Lower leg skin (tissue), 4 donors: ENCODE data around the gene EHD2. TPM values are rescaled to one million over a fixed set of nuclear protein-coding genes. Genes with fewer than 3 reads are reported as not detected.

ENCODE experiments used
- DNase-seq, 2 donors: peaks; one replicate each; pipeline ENCODE4 v3.0.0-alpha.2; 2019; ENCODE audit warnings: low spot score in 2 of 2
- H3K4me3 ChIP-seq: fragments of 200-600 bp; sonication (generic); 2 replicates; pipeline ENCODE4 v1.5.1; 2017; ENCODE audit warnings: mild to moderate bottlenecking, low read depth; ENCODE audit not compliant: poor library complexity, severe bottlenecking
- CTCF ChIP-seq, 3 donors: fragments of 450-650 bp; IDR thresholded peaks; one replicate each; pipeline ENCODE4 v1.5.1; 2016; ENCODE audit warnings: antibody characterized with exemption in 3 of 3, mild to moderate bottlenecking in 3 of 3, moderate library complexity in 2 of 3
- POLR2A ChIP-seq, 2 donors: fragments of 450-650 bp; IDR thresholded peaks; one replicate each; pipeline ENCODE4 v1.6.1; 2016 to 2017; ENCODE audit warnings: antibody characterized with exemption in 2 of 2, mild to moderate bottlenecking in 1 of 2, moderate library complexity in 1 of 2
- WGBS, 2 donors: methylation state at CpG; one replicate each; pipeline ENCODE4 v1.1.5; 2018; 5-methylcytosine and 5-hydroxymethylcytosine counted together
- intact Hi-C: fragments of 100-400 bp; cut with DNase I; formaldehyde crosslinking; loops from one replicate; pipeline ENCODE4 v1.15.0; 2023; ENCODE audit warnings: low total_unique reads
- total RNA-seq, 4 donors: library from RNA; depleted of rRNA; stranded (reverse); fragments of >200 nt; gene quantifications; one replicate each; pipeline ENCODE4 v1.1.0, GENCODE V29; 2016

The EHD2 gene
- total RNA-seq, 4 donors from 2014 or later, result 49.4 to 89.4 (median 66.0) TPM

GRCh38 chr19:47757617-47758442 lies 44.6 kb downstream of the EHD2 start:
- intact Hi-C loops, result no loop called here
- WGBS, 2 donors, result 78 to 80% methylated on average over 14 of the region's 14 CpGs
- no peak overlapping the region for H3K4me3 ChIP-seq
- DNase-seq, result no peak
- TF ChIP-seq POLR2A (IDR thresholded peaks at IDR 0.05) (no peak), CTCF (IDR thresholded peaks at IDR 0.05) (no peak)

DNA sequence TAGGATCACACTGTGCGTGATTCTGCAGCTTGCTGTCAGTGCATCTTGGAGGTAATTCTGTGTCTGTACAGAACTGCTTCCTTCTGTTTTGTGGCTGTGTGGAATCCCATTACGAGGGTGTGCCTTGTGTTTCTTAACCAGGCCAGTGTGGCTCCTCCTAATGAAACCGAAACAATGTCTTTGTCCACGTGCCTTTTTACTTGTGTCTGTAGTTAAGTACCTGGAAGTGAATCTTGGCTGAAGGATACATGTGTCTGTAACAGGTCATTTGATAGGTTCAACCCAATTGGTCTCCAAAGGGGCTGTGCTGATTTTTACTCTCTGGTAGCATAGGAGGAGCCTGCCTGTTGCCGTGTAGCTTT lies 45.2 kb downstream of the EHD2 start:
- intact Hi-C loops, result no loop called here
- no peak for DNase-seq
- WGBS, 2 donors, result 86 to 89% methylated on average over 5 of the region's 5 CpGs
- no peak overlapping the region for H3K4me3 ChIP-seq
- TF ChIP-seq CTCF (IDR thresholded peaks at IDR 0.05) (no peak), POLR2A (IDR thresholded peaks at IDR 0.05) (no peak)

DNA sequence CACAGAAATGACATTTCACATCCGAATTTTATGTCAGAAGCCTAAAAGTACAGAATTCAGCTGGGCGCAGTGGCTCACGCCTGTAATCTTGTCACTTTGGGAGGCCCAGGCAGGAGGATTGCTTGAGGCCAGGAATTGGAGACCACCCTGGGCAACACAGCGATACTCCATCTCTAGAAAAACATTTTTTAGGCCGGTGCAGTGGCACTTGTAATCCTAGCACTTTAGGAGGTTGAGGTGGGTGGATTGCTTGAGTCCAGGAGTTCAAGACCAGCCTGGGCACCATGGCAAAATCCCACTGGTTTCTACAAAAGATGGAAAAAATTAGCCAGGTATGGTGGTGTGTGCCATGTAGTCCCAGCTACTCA lies 47.4 kb downstream of the EHD2 start:
- intact Hi-C loops, result no loop called here
- DNase-seq, result no peak
- H3K4me3 ChIP-seq, result no peak overlapping the region
- WGBS, 2 donors, result 89 to 94% methylated on average over 5 of the region's 5 CpGs
- TF ChIP-seq POLR2A (IDR thresholded peaks at IDR 0.05) (no peak), CTCF (IDR thresholded peaks at IDR 0.05) (no peak)

DNA sequence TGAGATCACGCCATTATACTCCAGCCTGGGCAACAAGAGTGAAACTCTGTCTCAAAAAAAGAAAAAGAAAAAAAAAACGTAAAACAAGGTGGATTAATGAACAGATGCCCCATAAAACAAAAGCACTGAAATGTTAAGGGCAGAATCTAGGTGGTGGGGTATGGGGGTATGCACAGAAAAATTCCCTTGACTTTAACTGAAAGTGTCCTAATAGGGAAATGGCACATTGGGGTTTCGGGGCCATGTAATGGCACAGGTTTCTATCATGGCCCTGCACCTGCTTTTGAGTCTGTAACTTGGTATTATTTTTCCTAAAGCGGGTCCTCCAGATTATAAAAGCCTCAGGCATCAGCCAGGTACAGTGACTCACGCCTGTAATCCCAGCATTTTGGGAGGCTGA lies 48.3 kb downstream of the EHD2 start:
- 64 to 68% methylated on average over 5 of the region's 5 CpGs for WGBS, 2 donors
- TF ChIP-seq CTCF (IDR thresholded peaks at IDR 0.05) (no peak), POLR2A (IDR thresholded peaks at IDR 0.05) (no peak)
- intact Hi-C loops, result no loop called here

DNA sequence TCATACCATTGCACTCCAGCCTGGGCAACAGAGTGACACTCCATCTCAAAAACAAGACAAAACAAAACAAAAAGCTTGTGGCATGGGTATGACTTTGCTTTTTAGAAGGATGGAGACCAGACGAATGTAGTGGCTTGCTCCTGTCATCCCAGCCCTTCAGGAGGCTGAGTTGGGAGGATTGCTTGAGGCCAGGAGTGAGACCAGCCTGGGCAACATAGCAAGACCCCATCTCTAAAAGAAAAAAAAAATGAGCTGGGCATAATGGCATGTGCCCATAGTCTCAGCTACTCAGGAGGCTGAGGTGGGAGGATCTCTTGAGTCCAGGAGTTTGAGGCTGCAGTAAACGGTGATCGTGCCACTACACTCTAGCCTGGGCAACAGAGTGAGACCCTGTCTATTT lies 48.9 kb downstream of the EHD2 start:
- no peak for DNase-seq
- intact Hi-C loops, result no loop called here
- TF ChIP-seq CTCF (IDR thresholded peaks at IDR 0.05) (no peak), POLR2A (IDR thresholded peaks at IDR 0.05) (no peak)
- 75 to 86% methylated on average over 2 to 3 of the region's 3 CpGs for WGBS, 2 donors
- no peak overlapping the region for H3K4me3 ChIP-seq

More for the DNA sequence above, 48.3 kb downstream of the EHD2 start:
- no peak for DNase-seq
- no peak overlapping the region for H3K4me3 ChIP-seq
